GM18511 (cell line): Measurements from ENCODE around the gene CD83.

Source experiments
- ATAC-seq: cut with Tn5 transposase; IDR thresholded peaks from one replicate; pipeline ENCODE4 v1.9.1; 2021; ENCODE audit warnings: mild to moderate bottlenecking, moderate library complexity; ENCODE audit not compliant: unreplicated experiment

The CD83 gene

GRCh38 chr6:14123386-14124111, 6.0 kb downstream of the CD83 start:
- ATAC-seq = no peak

GRCh38 chr6:14125346-14125745, 7.8 kb downstream of the CD83 start:
- no peak for ATAC-seq

DNA sequence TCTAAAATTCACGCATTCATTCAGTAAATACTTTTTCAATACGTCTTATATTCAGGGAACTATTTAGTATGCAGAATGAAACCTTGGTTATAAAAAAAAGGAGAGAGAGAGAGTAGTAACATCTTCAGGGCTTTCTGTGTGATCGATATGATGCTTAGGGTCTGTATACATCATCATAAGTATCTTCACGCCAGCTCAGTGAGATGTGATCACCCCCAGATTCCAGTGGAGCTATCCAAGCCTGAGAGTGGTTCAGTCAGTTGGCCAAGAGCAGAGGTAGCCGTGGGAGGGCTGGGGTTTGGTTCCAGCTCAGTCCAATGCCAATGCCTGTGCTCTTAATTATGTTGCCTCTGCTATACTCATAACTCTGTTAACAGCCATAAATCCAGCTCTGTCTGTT, 8.6 kb downstream of the CD83 start:
- ATAC-seq = no peak

DNA sequence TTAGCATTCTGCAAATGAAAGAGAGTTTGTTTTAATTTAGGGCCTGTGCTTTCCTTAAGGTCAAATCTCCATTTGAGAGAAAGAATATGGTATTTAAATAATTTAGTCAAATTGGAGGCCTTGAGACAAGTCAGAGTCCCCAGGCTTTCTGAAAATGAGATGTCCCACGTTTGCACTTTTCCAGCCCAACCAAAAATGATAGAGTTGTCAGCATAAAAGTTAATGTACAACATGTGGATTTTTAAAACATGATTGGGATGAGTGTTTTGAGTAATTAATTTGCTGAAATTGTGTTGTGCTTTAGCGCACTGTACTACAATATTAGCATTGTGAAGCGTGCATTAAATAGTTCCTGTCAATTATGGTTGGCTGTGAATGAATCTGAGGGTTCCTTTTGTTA, 10.0 kb downstream of the CD83 start:
- no peak for ATAC-seq

DNA sequence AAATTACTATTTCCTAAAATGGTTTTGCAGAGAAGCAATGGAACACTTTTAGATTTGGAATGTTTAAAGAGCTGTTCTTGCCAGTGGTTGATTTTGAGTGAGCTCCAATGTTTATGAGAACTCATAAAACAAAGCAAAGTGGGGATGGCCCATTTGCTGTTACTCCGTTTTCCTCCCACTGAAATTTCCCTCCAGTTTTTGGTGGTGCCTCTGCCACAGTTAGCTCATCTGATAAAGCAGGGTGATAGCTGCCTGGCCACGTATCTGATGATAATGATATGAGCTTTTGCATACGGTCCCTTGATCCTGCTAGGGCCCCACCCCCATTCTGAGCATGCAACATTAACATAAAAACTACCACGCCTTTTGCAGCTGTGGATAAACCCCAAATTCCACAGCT, 10.4 kb downstream of the CD83 start:
- ATAC-seq = no peak

DNA sequence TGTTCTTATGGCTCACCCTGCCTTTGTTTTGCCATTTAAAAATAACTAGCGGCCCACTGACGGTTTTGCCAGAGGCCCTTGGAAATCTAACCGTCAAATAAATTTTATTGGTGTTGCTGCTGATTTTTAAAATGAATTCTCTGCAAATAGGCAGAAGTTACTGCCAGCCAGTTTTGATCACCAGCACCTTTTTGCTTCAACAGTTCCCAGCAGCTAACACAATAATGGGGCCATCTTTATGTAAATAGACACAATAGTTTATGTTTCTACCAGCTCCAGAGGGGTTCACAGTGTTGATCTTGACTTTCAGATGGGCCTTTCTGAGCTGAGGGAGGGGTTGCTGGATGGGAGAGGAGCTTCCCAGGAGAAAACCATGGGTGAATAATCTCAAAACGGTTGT, 11.2 kb downstream of the CD83 start:
- no peak for ATAC-seq

GRCh38 chr6:14129575-14129974, 12.0 kb downstream of the CD83 start:
- peak; percentile 81 for ATAC-seq

DNA sequence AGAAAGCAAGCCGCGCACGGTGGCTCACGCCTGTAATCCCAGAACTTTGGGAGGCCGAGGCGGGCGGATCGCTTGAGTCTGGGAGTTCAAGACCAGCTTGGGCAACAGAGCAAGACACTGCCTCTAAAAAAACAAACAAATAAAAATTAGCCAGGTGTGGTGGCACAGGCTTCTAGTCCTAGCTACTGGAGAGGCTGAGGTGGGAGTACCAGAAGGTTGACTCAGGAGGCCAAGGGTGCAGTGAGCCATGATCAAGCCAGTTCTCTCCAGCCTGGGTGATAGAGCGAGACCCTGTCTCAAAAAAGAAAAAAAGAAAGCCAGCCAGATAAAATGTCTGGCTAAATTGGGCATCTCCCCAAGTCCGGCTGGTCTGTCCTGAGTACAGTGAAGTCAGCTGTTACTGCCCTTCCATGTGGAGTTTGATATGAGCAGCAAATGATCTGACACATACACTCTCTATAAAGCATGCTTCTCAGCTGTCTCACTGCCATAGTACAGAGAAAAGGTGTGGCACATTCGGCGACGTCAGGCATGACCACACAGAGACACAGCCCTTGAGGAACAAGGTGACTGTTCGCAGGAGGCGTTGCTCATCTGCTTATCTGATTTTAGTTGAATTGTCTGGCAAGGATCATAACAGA, 13.0 kb downstream of the CD83 start:
- no peak for ATAC-seq

DNA sequence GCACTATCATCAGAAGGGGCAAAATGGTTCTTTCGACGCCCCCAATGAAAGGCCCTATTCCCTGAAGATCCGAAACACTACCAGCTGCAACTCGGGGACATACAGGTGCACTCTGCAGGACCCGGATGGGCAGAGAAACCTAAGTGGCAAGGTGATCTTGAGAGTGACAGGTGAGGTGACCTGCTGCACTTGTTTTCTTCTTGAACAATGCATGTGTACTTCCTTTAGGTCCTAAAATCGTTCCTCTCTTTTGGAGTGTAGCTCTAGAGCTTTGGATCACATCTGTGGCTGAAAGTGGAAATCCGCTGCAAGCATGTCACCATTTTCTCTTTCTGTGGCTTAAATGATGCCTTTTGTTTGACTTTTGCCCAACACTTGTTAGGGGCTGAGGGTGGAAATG, 14.0 kb downstream of the CD83 start:
- no peak for ATAC-seq

- ATAC-seq = no peak
Measured at GRCh38 chr6:14132244-14132920, 14.8 kb downstream of the CD83 start.

DNA sequence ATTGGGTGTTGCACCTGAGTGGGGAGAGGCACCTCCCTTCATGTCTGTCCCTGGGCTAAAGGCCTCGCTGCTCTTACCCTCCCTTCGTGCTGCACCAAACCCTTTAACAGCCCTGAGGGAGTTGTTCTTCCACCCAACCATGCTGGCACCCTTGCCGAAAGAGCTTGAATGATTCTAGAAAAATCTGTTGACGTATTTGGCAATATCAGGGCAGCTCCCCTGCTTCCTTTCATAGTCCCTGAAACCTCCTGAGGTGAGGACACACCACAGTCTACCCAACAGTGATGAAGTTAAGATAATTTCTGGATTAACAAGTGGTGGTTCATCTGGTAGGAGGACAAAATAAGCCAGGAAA, 15.3 kb downstream of the CD83 start:
- ATAC-seq = no peak

DNA sequence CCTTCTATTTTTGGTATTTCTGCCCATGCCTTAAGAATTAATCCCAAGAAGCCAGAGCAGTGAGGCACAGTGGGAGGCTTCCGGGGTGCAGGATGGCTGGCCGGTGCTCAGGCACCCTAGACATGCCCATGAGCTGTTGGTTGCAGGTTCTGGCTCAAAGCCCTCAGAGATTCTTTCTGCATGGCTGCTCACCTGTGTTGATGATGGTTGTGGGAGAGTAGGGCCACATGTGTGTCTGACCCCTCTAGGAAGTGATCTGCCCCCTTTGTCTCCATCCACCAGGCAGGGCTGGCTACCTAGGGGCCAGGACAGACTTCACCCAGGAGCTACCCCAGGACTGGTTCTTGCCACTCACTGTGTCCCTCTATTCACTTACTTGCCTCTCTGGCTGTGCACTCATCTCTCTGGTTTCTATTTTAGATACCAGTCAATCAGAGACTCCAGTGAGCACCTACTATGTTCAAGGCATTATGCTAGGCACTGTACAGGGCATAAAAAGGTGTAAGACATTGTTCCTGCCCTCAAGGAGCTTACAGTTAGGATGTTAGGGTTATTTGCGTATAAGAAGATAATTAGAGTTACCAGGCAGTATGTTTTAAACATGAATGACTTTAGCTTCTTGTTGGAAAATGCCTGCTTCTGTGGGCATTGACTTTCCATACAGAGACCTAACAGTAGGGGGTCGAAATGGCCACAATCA, 16.8 kb downstream of the CD83 start:
- ATAC-seq = peak; percentile 65

GRCh38 chr6:14135893-14136539, 18.4 kb downstream of the CD83 start:
- no peak for ATAC-seq

- no peak for ATAC-seq
Measured at GRCh38 chr6:14138701-14139215, 21.2 kb downstream of the CD83 start.

DNA sequence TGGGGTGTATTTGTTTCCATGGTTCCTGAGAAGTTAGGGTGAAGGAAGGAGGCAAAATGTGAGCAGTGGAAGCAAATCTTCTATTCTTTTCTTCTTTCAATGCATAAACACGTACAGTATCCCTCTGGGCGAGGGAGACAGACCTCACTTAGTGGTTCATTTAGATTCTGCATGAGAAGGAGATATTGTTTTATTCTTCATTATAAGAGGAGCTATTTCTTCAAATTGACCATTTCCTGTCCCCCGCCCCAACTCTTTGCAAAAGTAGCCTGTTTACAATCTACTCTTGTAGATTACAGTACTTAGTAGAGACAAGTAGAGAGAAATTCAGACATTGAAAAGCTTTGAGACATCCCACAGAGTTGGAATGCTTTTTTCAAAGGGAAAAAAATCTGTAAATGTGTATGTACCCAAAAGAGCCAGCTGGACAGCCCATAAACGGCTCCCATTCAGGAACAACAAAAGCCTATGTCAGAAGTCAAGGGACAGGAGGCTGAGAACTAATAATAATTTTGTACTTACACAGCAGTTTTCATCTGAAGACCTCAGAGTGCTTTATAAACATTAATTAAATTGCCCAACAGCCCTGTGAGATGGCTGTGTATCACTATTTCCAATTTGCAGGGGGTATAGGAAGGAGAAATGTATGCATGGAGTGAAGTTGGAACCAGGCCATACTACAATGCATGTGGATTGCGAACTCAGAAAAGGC, 23.9 kb downstream of the CD83 start:
- ATAC-seq = no peak

- ATAC-seq = no peak
Measured at GRCh38 chr6:14142063-14142450, 24.5 kb downstream of the CD83 start.

DNA sequence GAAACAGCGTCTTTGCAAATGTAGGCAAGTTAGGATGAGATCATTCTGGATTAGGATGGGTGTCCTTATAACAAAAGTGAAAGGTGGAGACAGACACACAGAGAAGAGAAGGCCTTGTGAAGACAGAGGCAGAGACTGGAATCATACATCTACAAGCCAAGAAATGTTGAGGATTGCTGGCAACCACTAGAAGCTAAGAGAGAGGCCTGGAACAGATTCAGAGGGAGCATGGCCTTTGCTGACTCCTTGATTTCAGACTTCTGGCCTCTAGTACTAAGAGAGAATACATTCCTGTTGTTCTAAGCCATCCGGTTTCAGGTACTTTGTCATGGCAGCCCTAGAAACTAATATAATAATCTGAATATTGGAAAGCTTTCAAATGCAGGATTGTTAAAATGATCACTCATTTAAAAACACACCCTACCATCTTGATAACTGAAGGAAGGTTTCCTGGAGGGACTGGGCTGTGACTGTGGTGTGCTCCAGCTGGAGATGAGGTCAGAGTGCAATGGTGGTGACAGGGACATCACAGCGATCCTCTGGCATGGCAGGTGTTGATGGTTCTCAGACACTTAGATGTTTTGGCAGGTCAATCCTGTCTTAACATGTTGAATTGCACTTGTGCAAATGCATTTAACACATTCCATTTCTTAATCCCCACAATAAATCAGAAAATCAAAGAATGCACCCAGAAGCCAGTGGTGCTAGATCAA, 25.1 kb downstream of the CD83 start:
- ATAC-seq = no peak

DNA sequence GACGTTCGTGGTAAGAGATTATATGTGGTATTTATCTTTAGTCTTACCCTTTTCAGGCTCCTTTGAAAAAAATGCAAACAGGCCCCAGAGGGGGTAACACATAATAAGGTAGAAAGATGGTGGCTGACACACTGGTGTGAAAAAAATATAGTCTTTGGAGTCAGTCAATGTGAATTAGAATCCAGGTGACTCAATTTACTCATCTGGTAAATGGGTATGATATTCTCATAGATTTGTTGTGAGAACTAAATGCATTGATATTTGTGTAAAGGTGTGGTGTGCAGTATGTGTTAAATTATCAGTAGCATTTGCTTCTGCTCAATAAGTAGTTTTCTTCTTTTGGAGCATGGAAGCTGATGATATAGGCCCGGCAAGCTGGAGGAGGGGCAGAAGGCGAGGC, 25.7 kb downstream of the CD83 start:
- ATAC-seq = no peak

DNA sequence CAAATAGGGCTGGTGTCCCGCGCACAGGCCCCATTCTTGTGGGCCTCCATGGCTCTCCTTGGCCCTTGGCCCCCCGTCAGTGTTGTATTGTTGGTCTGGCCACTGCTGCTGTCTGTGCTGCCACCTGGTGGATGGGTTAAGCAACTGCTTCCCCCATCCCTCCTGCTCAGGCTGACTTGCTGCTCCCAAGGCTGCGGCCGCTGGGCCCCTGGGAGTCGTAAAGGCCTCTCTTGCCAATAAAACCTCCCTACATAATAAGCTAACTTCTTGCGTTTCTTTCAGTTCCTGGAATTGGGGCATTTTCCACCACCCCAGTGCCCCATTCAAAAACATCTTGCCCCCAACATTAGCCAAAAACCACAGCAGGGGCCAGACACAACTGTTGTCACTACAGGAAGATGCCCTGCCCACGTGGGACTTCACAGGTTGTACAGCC, 27.1 kb downstream of the CD83 start:
- ATAC-seq = peak; percentile 66
